ENCODE results near the gene DHRS12.
"Not testable (repeated sequence)": the region's sequence is repeated elsewhere in the genome, so short reads cannot be mapped to it uniquely, and the experiment has no call there.

DHRS12 gene

GRCh38 chr13:51828730-51829567 lies 25.0 kb upstream of the DHRS12 start:
- no peak for DNase-seq (ENCODE audit: low read depth in 1 of 2, low spot score in 1 of 2)

GRCh38 chr13:51827254-51827653 lies 23.3 kb upstream of the DHRS12 start:
- no peak for DNase-seq (ENCODE audit: low read depth in 1 of 2, low spot score in 1 of 2)

- DNase-seq (ENCODE audit: low read depth in 1 of 2, low spot score in 1 of 2), result no peak
These were observed 22.6 kb upstream of the DHRS12 start for GRCh38 chr13:51826606-51827005.

GRCh38 chr13:51825681-51826254 lies 21.8 kb upstream of the DHRS12 start:
- no peak for DNase-seq (ENCODE audit: low read depth in 1 of 2, low spot score in 1 of 2)

GRCh38 chr13:51825165-51825592 lies 21.2 kb upstream of the DHRS12 start:
- no peak for DNase-seq (ENCODE audit: low read depth in 1 of 2, low spot score in 1 of 2)

GRCh38 chr13:51824712-51825111 lies 20.7 kb upstream of the DHRS12 start:
- DNase-seq (ENCODE audit: low read depth in 1 of 2, low spot score in 1 of 2), result not testable (repeated sequence)

GRCh38 chr13:51823863-51824262 lies 19.9 kb upstream of the DHRS12 start:
- DNase-seq (ENCODE audit: low read depth in 1 of 2, low spot score in 1 of 2), result no peak

GRCh38 chr13:51823359-51823758 lies 19.4 kb upstream of the DHRS12 start:
- DNase-seq (ENCODE audit: low read depth in 1 of 2, low spot score in 1 of 2), result no peak

GRCh38 chr13:51822106-51822815 lies 18.3 kb upstream of the DHRS12 start:
- no peak for DNase-seq (ENCODE audit: low read depth in 1 of 2, low spot score in 1 of 2)

- no peak for DNase-seq (ENCODE audit: low read depth in 1 of 2, low spot score in 1 of 2)
These were observed 17.6 kb upstream of the DHRS12 start for GRCh38 chr13:51821606-51822005.

- no peak for DNase-seq (ENCODE audit: low read depth in 1 of 2, low spot score in 1 of 2)
These were observed 16.1 kb upstream of the DHRS12 start for GRCh38 chr13:51820016-51820597.

GRCh38 chr13:51819544-51819943 lies 15.6 kb upstream of the DHRS12 start:
- no peak for DNase-seq (ENCODE audit: low read depth in 1 of 2, low spot score in 1 of 2)

GRCh38 chr13:51818781-51819511 lies 15.0 kb upstream of the DHRS12 start:
- DNase-seq (ENCODE audit: low read depth in 1 of 2, low spot score in 1 of 2), result peak in 1 of 2 donors; percentile 43

GRCh38 chr13:51818276-51818675 lies 14.3 kb upstream of the DHRS12 start:
- DNase-seq (ENCODE audit: low read depth in 1 of 2, low spot score in 1 of 2), result no peak

GRCh38 chr13:51817717-51818116 lies 13.8 kb upstream of the DHRS12 start:
- DNase-seq (ENCODE audit: low read depth in 1 of 2, low spot score in 1 of 2), result no peak

GRCh38 chr13:51816604-51817249 lies 12.8 kb upstream of the DHRS12 start:
- DNase-seq (ENCODE audit: low read depth in 1 of 2, low spot score in 1 of 2), result no peak

- no peak for DNase-seq (ENCODE audit: low read depth in 1 of 2, low spot score in 1 of 2)
These were observed 11.9 kb upstream of the DHRS12 start for GRCh38 chr13:51815848-51816247.

- peak; percentile 43 to 48 for DNase-seq (ENCODE audit: low read depth in 1 of 2, low spot score in 1 of 2)
These were observed 11.1 kb upstream of the DHRS12 start for GRCh38 chr13:51814825-51815650.

- DNase-seq (ENCODE audit: low read depth in 1 of 2, low spot score in 1 of 2), result no peak
These were observed 10.1 kb upstream of the DHRS12 start for GRCh38 chr13:51814071-51814470.

Measured in stimulated activated CD4-positive, alpha-beta T cell treated with anti-CD3 and anti-CD28 coated beads, Interleukin-15, amount 100 ng/mL, for 1 hour (primary cell).